22Rv1 (cell line): Measurements from ENCODE around the gene CPXM1.

Experiments
- H3K27ac ChIP-seq: fragments of 450-650 bp; 2 replicates; pipeline ENCODE4 v1.5.1; 2017
- CTCF ChIP-seq: fragments of 450-650 bp; IDR thresholded peaks from 2 replicates; pipeline ENCODE4 v1.5.1; 2017; ENCODE audit warnings: mild to moderate bottlenecking
- ZFX ChIP-seq: fragments of 450-650 bp; IDR thresholded peaks from 2 replicates; pipeline ENCODE4 v1.6.1; 2017; ENCODE audit warnings: antibody characterized with exemption, borderline replicate concordance

The CPXM1 gene

GRCh38 chr20:2820896-2821869 is 20.8 kb upstream of the CPXM1 start:
- TF ChIP-seq CTCF (no peak), ZFX (no peak)
- H3K27ac ChIP-seq: no peak overlapping the region

GRCh38 chr20:2820084-2820895 is 19.9 kb upstream of the CPXM1 start:
- no peak overlapping the region for H3K27ac ChIP-seq
- TF ChIP-seq ZFX: no peak
- TF ChIP-seq CTCF: no peak

GRCh38 chr20:2817891-2818595 is 17.6 kb upstream of the CPXM1 start:
- TF ChIP-seq CTCF (no peak), ZFX (no peak)
- no peak overlapping the region for H3K27ac ChIP-seq

GRCh38 chr20:2817341-2817726 is 16.9 kb upstream of the CPXM1 start:
- no peak overlapping the region for H3K27ac ChIP-seq
- TF ChIP-seq CTCF (no peak), ZFX (no peak)

GRCh38 chr20:2816583-2817340 is 16.3 kb upstream of the CPXM1 start:
- H3K27ac ChIP-seq: no peak overlapping the region
- TF ChIP-seq ZFX (no peak), CTCF (peak; percentile 42)

GRCh38 chr20:2816030-2816582 is 15.7 kb upstream of the CPXM1 start, which contains the start of gene TMEM239:
TSS of gene TMEM239 (plus strand) at chr20:2816364. CDS start at chr20:2816555, 191 bp downstream.
- H3K27ac ChIP-seq: no peak within 1 kb of the TSS
- TF ChIP-seq ZFX (no peak), CTCF (no peak)
